Stromal cell of bone marrow (primary cell): Measurements from ENCODE around the gene RASL10B.
A peak's percentile ranks its signal among the peaks of the same experiment; 100 is the strongest.

Experiments used
- DNase-seq: peaks from one replicate; pipeline ENCODE4 v3.0.0-alpha.2; 2012; ENCODE audit warnings: low read depth

RASL10B gene

DNA sequence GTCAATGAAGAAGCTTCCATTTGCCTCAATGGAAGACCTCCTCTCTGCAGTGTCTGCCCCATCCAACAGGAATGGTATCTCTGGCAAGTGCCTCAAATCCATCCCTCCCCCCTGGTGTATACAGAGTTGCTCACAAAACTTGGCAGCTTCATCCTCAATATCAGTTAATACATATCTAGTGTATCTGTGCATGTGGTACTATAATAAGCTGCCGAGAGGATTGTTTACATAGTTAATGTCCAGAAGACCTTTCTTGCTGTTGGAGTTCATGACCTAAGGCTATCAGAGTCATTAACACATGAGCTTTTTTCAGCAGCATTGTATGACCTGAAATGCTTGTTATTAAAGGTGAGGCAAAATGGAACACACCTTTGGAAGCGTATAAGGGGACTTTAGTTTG, 14.0 kb upstream of the RASL10B start:
- no peak for DNase-seq

DNA sequence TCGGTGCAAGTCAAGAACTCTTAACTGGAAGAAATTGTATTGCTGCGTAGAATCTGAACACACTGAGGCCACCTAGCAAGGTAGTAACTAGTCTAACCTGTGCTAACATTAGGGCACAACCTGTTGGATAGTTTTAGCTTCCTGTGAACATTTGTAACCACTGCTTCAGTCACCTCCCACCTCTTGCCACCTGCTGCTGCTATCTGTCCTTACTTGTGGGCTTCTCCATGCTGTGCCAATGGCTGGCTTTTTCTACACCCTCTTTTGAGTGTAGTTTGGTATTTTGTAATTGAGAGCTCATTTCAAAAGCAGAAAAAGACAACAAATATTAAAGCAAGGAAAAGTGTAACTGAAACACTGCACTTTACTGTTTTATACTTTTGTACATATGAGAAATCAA, 7.7 kb upstream of the RASL10B start:
- no peak for DNase-seq

DNA sequence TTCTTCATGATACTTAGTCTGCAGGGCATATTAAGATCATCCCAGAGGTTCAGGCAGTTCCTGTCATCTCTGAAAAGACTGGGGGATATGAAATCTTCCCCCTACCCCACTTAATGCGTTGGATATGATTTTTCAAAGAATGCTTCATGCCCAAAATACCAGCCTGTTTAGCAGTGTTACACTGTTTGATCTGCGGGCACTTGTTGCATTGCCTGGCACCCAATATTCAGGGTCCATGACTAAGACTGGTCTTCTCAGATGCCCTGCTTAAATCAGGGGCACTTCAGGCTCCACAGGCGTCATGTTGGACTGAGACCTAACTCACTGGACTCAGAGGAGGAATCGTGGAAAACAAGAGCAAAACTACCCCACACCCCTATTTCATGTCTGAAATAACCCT, 6.4 kb upstream of the RASL10B start:
- no peak for DNase-seq

DNA sequence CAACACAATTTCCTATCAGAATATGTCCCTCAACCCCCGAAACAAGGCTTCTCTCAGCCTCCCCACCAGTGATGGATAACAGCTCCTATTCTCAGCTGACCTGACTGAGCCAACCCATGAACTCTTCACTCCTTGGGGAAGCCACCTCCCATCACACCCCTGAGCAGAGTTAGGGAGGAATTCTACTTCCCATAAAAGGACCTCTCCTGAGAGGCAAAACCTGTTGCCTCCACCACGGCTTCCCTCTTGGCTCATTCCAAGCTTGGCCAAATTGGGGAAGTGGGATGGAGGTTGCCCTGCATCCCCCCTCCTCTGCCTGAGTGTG, 5.7 kb upstream of the RASL10B start:
- no peak for DNase-seq

DNA sequence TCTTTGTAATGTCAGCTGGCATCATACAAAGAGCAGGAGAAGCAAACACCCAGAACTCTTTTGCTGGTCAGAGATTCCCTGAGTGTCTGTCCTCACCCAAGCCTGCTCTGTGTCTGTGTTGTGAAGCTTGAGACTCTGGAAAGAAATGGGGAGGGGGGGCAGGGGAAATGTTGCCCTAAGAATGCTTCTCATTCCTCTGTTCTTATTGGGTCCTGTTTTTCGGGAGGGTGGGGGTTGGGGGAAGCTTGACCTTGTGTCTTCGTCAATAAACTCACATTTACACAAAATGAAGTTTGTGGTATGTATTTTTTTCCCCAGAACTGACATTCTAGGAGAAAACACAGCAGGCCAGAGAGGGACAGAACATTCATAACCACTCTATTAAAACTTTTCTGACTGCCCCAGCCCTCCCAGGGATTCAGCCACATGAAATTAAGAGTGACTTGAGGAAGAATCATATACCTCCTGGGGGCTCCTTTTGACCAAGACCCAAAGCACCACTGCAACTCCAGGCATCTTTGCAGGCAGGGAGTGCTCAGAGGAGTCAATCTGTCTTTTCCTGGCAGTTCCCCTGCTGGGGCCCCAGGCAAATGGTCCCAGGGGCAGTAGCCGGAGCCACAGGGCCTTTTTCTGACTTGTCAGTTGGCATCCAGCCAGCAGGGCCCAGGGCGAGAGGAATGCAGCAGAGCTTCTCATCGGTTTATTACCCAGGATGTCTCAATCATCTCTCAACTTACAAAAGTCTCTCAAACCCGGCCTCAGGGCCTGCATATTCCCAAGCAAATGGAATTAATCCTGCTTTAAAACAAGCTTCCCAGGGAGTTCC, 5.1 kb upstream of the RASL10B start:
- peak; percentile 76 for DNase-seq

DNA sequence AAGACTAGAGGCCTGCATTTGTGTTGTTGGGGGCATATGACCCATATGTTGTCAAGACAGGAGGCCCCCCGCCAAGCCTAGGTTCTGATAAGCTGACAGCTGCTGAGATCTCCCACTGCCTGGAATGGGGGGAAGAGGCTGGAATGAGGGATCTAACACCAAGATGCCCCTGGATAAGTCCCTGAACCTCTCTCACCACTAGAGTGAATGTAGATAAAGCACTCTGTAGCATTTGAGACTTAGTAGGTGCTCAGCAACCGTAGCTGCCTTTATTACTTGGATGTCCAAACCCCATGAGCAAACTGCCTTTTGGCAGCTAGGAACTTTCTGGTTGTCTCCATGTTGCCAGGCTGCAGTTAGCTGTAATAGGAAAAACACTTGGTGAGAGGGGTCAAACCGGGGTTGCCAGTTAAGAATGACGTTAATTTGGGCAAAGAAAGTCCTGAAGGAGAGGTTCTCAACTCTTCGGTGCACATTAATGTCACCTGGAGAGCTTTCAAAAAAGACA, 4.4 kb upstream of the RASL10B start:
- no peak for DNase-seq

DNA sequence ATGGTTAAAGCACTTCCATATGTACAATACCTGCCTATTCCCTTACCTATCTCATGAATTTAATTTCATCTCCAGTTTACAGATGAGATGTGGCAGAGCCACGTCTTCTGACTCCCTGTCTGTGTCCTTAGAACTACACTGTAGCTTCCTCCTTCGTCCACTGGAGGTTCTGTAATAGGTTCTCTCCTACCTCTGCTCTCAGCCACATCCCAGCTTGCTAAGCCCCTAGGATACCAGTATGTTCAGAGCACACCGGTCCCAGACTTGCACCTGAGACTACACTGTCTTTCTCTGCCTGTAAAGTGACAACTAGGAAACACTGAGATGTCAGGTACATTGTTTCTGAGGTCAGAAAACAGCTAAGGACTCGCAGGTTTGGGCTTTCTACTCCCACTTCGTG, 3.8 kb upstream of the RASL10B start:
- DNase-seq = no peak

DNA sequence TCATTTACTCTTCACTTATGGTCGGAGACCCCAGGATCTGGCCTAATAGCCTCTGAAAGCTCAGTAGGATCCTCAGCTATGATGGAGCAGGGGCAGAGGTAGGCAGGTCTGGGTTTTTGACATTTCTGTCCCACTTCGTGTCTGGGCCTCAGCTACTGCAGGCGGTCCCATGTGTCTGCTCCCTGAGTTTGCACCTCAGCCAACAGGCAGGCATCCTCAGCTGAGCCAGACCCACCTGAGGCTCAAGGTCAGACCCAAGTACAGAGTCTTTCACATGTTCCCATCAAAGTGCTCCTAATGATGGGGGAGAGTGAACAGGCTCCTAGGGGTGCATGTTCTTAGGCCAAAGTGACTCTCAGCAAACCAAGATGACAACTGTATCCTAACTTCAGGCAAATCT, 2.9 kb upstream of the RASL10B start:
- DNase-seq = no peak

DNA sequence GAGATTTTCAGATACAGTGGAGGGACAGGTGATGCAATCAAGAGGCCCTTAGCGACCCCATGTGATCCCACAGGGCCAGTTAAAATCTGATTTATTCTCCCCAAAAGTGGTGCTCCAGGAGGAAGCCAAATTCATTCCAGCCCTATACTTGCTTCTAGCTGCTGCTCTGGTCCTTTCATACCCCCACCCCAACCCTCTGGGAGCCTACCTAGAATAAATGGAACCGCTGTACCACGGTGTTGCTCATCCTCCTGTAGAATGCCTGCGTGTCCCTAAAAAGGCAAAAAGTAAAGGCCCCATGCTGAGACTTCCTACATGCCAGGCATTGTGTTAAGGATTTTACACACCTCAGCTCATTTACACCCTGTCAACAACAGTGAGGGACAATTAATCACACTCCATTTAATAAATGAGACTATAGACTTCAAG, 2.0 kb upstream of the RASL10B start:
- DNase-seq = no peak

DNA sequence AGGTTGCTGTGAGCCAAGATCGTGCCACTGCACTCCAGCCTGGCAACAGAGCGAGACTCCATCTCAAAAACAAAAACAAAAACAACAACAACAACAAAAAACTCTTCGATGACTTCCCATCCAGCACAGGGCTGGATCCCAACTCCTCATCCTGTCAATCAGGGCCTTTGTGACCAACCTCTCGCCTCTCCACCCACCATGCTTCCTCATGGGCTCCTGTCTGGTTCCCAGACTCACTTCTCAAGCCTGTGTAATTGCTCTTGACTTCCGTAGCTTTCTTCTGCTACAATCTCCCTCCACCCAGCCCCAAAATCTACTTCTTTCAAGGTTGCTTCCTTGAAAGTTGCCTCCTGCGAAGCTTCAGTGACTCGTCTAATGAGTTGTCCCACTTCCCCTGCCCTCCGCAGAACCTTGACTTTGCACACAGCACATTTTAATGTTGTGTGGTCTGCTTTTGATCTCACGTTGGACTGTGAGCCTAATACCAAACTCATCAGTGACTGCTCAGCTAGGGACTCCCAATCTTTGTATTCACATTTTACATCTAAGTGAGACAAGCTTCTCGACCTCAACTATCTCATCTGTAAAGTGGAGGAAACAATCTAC, 936 bp upstream of the RASL10B start:
- DNase-seq = no peak

DNA sequence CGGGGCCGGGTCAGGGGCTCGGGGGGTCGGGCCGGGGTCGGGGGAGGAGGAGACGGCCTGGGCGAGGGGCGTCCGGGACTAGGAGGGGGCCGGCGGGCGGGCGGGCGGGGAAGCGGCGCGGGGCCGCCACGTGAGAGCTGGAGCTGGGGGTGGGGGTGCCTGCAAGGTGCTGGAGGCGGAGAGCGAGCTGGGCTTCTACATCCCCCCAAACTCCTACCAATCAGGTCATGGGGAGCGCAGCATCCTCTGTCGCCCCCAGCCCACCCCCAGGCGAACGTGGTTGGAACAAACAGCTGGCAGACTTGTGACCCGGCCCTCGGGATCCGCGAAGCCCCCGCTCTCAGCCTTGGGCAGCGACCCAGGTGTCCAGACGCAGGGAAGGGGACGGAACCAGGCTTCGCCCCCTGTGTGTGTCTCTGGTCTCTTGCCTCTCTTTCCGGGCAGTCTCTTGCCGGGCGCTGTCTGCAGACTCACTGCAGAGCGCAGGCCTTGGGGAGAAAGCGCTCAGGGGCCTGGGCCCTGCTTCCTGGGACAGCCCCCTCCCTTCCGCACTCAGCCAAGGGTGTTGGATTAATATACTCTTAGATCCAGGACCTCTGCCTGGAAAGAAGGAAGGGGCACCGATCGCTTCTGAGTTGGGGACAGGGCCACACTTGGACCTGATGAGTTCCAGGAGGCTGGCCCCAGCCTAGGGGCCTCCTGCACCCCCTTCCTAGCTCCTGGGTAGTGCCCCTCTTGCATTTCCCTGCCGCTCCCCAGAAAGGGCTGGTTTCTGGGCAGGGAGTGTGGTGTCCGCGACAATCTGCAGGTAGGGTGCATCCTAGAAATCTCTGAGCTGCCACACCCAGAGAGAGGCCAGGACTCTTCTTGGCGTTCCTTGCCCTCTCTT, 722 bp downstream of the RASL10B start:
- DNase-seq = no peak

DNA sequence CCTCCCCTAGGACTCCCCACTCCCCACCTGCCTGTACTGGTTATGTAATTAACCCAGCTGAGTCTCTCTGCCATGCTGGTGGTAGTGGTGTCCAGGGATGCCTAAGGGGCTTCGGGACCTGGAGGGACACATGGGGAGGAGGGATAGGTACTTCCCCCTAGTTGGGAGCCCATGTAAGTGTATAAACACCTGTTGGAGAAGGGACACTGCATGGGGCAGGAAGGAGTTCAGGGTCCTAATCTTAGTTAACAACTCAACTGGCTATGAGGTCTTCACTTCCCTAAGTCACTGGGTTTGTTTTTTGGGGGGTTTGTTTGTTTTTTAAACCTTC, 1.3 kb downstream of the RASL10B start:
- no peak for DNase-seq

DNA sequence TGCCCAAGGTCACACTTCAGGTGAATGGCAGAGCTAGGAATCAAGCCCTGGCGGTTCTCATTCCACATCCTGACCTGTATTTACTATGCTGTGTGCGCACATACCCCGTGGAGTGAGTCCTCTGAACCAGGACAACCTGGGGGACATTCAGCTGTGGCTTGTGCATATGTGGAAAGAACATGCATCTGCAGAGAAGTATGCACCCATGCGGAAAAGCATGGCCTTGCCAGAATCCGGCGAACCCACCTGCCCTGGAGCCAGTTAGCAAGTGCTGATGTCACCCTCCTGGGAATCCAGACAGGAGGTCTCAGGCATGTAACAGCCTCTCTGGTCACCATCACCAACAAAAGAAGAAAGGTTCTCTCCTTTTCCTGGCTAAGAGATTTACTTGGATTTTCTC, 1.9 kb downstream of the RASL10B start:
- no peak for DNase-seq

DNA sequence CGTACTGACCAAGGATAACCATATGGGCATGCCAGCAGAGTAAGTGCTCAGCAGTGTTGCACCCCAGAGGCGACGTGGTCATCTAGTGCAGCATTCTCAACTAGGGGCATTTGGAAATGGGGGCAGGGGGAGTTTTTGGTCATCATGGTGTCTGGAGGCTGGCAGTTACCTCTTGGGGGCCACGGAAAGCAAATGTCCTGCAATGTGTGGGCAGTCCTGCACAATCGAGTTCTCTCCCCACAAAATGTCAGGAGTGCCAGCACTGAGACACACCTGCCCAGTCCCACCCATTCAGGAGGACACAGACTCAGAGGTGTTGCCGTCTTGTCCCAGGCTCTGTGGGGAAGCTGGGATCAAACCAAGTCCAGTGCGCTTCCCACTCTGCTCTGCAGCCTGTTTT, 3.0 kb downstream of the RASL10B start:
- no peak for DNase-seq

DNA sequence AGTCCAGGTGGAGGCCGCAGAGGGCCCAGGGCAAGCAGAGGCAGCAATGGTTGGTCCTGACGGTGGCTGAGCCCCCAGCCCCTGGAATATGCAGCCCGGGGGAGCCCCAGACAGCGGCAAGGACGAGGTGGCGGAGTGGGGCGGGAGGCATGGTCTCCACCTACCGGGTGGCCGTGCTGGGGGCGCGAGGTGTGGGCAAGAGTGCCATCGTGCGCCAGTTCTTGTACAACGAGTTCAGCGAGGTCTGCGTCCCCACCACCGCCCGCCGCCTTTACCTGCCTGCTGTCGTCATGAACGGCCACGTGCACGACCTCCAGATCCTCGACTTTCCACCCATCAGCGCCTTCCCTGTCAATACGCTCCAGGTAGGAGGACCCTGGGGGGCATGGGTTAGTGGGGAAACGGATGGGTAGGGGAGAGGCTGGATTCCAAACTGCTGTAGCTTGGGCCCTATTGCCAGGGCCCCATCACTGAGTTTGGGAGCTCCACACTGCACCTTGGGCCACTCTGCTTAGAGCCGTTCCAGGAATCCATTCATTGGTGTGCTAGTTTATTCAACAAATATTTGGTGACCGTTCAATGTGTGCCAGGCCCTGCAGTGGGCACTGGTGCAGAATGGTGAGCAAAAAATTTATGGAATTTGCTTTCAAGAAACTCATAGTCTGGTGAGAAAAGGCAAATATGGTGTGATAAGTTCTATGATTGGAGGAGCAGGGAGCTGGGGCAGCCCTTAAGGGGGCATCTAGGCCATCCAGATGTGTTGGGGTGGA, 3.8 kb downstream of the RASL10B start:
- DNase-seq = no peak

DNA sequence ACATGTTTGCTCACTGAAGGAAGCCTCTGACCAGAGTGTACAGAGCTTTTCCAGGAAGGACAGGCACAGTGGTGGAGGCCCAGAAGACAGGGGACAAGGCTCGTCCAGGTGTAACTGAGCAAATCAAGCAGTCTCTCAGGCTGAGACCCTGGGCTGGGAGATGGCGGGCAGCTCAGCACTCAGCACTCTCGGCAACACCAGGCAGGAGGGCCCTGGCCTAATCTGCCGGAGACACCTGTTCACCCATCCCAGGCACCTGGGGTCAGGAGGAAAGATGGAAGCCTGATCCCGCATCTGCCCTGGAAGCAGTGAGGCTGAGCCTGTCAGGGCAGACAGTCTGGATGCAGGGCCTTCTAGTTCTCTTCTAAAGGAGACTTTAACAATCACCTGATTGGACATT, 4.8 kb downstream of the RASL10B start:
- no peak for DNase-seq

DNA sequence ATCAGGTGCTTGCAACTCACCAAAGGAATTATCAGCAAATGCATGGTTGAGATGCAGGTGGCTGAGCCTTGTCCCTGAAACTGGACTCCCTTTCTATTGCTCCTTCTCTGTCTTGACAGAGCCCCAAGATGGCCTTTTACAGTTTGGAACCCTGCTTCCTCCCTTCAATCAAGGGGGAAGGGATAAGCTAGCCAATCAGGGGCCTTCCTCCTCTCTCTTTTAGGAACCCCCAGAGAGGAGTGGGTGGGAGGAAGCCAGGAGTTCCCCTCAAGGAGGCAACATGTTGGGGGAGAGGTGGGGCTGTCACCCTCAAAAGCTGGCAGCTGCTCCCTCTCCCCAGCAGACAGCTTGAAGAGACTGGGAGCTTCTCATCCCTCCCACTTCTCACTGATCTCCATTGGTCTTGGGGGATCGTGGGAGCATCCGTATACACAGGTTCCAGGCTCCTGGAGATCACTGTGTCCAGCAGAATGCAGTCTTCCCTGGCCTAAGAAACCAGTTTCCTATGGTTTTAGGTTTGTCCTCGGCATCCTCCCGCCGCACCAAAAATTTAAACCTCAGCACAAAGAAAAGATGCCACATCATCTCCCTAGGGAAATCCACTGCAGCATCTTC, 7.2 kb downstream of the RASL10B start:
- no peak for DNase-seq

DNA sequence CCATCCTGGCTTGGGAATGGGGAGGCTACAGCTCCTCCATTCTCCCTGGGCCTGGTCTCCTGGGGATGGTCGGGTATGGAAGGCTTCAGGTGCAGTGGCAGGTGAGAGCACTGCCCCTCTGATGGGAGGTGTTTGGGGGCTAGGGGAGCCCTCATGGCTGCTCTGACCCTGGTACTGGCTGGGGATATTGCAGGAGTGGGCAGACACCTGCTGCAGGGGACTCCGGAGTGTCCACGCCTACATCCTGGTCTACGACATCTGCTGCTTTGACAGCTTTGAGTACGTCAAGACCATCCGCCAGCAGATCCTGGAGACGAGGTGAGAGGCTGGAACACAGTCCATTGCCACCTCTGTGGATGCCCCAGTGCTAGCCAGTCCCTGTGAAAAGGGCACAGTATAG, 8.8 kb downstream of the RASL10B start:
- DNase-seq = no peak

DNA sequence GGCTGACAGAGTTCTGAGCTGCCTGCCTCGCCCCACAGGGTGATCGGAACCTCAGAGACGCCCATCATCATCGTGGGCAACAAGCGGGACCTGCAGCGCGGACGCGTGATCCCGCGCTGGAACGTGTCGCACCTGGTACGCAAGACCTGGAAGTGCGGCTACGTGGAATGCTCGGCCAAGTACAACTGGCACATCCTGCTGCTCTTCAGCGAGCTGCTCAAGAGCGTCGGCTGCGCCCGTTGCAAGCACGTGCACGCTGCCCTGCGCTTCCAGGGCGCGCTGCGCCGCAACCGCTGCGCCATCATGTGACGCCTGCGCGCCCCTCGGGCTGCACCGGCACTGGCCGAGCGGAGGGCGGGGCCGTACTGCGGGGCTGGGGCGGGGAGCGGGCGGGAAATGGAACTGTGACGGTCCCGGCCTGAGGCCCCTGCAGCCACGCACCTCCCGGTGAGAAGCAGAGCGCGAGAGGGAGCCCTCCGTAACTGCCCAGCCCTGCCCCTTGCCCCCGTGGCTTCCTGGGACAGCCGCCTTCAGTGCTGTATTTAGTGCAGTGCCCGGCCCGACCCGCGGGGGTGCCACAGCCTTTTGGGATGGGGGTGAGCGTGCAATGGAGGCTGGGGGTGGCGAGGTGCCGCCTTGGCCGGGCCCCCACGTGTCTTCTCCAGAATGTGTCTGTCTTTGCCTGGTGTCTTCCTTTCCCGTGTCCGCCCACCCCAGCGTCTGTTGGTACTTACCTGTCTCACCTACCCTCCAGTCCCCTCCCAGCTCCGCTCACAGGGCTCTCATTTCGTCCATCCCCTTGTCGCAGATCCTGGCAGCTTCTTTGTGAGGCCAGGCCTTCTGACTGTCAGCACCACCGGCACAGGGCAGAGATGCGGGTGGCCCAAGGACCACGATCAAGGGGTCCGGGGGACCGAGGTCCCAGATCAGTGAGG, 9.8 kb downstream of the RASL10B start:
- DNase-seq = no peak

DNA sequence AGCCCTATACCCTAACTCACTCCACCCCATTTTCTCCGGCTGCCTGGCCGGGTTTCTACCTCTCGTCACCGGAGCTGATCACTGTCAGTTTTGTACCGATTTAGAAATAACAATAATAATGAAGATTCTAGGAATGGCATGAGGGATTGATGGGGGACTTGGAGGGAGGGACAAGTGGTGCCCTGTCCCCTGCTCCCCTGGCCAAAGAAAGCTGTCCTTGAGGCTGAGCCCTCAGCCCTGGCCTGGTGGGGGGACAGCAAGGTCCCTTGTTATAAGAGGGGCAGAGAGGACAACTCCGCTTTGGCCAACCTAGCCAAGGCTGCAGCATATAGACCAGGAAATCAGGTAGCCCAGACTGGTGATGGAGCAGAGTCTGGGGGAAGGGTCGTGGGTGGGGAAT, 11.1 kb downstream of the RASL10B start:
- DNase-seq = no peak
